Stimulated activated CD4-positive, alpha-beta T cell treated with anti-CD3 and anti-CD28 coated beads, Interleukin-4, amount 100 ng/mL, for 48 hours (primary cell): ENCODE results near the gene RTN4.

Experiments used
- DNase-seq, 2 donors: peaks; one replicate each; pipeline ENCODE4 v3.0.0-alpha.2; 2020; ENCODE audit warnings: low read depth in 2 of 2

The RTN4 gene

DNA sequence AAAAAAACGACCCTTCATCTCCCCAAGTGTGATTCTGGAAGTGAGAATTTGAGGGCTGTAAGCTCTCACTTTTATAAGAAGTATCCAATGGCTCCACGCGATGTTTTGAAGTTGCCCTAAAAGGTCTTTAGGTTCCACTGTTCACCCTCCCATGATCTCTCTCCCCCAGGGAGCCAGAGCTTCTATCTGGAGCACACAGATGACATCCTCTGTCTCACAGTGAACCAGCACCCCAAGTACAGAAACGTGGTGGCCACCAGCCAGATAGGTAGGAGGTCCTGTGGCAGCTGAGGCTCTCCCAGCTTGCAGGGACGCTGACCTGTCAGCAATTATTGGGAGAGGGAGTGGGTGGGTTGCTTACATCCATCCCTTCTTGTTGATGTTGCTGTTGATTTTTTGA, 97.8 kb downstream of the RTN4 start:
- no peak for DNase-seq

GRCh38 chr2:54950811-54951210, 99.4 kb downstream of the RTN4 start:
- no peak for DNase-seq

DNA sequence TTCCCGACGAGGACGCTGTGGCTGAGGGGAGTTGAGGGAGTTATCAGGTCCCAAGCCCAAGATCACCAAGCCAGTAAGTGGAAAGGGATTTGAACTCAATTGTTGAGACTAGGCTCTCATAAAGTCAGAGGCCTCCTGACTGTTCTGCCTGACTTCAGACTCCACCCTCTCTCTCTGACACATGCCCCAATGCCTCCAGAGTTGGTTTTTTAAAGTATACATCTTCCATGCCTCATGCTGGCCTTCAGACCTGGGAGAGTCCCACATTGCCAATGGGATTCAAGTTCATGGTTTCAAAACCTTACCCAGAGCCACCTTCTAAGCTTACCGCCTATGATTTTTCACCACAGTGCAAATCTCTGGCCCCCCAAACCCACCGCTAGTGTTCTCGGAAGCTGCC, 100.8 kb downstream of the RTN4 start:
- no peak for DNase-seq

DNA sequence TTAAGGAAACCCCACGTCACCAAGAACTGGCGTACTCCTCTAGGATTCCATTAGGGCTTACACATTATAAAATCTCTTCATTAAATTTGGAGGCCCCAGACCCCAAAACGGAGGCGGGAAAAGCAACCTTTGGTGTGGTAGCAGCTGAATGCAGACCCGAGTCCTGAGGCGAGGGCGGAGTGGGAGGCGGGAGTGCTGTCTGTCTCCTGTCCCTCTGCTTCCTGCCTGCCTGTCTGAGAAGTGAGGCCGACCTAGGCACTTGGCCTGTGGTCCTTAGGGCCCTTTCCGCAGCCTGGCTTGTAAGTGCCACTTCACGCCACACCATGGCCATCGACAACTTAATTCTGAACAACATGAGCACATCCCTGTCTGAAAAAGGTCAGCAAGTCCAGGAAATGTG, 102.1 kb downstream of the RTN4 start:
- no peak for DNase-seq

DNA sequence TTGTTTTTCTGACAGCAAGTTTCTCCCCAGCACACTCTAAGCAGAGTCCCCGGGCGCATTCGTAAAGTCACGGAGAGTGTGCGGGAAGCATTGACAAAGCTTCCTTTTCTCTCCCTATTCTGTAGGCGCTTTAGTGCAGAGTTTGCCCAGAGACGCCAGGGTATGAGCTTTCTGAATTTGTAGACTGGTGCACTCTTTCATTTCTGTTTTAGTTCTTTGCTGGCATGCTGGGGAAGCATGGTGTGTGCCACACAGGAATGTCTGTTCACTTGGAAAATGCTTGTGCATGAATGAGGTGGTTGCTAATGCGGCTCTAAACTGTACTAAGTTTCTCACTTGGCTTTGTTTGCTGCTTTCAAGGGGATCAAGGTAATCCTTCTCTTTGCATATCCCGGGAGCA, 102.6 kb downstream of the RTN4 start:
- DNase-seq, result no peak

DNA sequence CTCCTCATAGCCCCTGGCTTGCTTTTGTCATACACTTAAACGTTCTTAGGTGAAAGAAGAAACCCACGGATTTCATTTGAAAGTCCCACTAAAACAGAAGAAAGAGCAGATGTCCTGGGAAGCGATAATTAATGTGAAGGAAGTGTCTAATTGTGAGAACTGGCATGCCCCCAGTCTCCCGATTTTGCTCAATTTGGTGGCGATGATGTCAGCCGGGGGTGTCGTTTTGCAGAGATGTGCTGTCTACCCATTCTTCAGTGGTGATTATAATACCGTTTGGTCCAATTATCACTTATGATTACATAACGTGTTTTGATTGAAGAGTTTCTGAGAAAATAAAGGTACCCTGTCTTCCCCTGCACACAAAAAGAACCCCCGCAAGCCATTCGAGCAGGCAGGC, 103.1 kb downstream of the RTN4 start:
- DNase-seq, result no peak

GRCh38 chr2:54946220-54946805, 103.9 kb downstream of the RTN4 start:
- DNase-seq, result no peak

DNA sequence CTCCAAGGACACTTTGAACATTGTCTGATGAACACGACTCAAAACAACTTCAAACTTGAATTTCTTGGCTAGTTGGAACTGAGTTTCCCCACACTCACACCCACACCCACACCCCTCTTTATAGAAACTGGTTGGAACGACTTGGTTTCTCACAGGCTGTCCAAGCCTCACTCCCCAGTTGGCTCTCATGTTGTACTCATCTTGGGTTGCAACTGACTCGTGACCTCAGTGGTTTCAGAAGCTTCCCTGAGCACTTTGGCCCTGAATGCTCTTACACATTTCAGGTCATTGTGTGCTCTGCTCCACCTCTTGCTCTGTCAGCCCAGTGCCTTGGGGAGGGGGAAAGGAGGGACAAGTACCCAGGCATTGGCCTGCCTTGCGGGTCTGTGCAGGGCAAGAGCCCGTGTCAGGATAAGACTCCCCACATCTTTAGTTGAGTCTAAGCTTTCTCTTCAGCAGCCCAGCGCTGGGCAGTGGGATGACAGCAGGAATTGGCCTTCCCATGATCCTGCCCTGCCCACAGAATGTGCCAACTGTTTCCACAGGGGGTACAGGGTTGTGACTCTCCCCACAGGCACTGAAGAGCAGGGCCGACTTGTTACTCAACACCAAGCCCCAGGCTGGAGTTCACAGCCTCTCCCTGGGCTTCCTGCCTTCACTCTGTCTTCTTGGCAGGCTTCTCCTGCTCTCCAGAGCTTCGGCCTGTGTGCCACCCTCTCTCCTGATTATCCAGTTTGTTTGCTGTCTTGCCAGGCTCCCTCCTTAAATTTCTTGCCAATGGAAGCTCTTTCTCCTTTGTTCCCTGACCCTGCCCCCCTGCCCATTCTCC, 104.6 kb downstream of the RTN4 start:
- DNase-seq, result peak in 1 of 2 donors; percentile 9

- no peak for DNase-seq
These were observed 105.4 kb downstream of the RTN4 start for GRCh38 chr2:54944724-54945326.

DNA sequence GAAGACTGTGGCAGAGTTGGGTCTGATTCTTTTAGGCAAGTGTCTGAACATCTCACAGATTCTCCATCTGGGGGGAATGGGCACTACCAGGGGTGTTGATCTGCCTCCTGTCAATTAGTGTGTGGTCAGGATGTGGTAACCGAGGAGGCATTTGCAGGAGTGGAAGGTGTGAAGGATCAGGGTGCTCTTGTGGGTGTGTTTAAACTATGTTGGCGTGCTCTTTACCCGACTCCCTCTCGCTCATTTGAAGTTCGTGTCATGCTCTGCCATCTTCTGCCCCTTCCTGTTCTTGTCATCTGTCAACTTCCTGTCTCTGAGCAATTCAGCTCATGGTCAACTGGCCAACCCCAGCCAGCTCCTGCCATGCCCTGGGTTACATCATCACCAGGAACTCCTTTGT, 107.9 kb downstream of the RTN4 start:
- no peak for DNase-seq

DNA sequence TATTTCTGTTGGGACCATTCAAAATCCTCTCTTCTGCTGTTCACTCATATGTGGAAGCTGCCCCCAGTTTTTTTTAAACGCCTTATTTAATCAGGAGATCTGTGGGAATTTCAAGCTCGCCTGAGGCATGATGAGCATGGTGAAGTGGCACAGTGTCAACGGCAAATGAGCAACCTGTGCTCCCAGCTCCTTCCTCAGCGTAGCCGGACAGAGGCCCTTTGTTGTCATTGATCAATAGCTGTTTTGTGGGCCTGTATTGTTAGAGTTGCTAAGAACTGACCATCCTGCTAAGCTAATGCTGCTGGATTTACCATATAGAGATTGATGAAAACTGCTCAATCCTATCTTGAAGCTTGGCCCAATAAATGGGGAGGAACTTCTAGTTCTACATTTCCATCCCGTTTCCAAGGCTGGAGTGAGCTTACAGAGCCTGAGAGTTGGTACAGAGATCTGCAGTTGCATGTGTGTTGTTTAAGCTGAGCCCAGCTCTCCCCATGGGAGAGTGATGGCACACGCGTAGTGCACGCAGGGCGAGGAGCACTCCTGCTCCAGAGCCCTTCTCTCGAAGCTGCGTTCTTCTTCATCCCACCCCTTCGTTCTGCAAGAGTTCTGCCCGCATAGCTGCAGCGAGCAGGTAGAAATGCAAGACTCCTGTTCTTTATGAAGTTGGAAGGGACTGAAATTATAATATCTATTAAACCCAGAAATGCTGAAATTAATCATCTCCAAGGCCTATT, 108.8 kb downstream of the RTN4 start:
- no peak for DNase-seq

DNA sequence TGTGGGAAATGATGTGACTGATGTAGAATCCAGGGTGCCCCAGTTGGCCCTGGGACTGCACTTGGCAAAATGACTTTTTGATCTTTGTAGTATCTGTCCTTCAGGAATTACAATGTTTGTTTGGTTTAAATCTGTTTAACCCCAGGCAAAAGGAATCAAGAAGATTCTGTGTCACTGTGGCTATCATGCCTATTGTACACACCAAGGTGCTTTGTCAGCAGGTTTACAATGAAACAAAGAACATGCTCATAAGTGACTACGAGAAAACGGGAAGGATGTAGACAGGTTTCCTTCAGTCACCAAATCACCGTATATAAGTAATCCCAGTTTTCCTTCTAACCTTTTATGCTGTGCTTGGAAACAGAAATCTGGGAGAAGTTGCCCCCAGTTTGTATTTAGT, 109.5 kb downstream of the RTN4 start:
- DNase-seq, result no peak

DNA sequence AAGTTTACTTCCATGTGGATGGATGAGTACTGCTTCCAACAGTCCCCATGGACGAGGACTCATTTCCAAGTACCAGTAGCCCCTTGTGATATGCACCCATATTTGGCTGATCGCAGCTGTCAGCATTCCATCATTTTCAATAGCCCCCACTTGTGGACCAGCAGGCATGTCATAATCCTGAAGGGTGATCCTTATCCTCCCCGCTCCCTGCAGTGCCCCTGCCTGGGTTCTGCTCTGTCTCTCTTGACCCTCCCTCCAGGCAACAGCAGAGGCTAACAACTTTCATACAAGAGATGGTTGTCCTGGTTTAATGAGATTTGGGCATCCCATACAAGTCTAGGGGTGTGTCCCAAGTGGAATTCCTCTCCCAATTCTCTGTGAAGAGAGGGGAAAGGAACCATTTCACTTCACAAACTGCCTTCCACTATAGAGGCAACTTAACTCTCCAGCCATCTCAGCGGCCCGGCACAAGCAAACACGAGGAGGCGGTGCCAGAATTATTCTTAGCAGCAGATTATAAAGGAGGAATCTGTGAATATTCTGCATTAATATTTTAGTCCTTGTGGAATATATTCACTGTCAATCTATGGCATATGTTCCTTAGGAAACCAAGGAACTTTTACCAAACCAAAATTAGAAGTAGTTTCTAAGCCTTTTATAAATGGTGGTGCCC, 110.7 kb downstream of the RTN4 start:
- DNase-seq, result no peak

DNA sequence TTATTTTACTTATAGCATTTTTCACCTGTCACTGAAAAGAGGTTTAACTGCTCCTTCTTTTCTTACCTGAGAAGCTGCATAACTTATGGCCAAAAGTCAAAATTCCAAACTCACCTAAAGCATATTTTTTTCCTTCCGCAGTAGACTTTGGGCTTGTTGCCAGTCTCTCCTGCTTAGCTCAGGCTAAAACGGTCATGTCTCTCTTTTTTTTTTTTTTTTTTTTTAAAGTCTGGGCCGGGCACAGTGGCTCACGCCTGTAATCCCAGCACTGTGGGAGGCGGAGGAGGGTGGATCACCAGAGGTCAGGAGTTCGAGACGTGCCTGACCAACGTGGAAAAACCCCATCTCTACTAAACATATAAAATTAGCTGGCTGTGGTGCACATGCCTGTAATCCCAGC, 113.5 kb downstream of the RTN4 start:
- DNase-seq, result no peak

DNA sequence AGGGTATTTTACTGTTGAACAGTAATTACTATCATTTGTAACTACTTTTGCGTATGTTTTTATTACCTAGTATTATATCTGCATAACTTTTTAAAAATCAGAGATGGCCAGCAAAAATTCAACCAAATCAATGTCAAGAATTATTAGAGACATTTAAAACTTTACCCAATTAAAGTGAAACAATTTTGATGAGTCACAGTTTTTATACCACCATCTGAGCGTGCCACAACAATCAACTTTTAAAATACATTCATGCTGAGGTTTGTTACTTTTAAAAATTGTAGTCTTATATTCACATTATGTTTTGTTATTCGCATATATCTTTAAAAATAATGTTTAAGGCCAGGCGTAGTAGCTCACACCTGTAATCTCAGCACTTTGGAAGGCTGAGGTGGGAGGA, 114.9 kb downstream of the RTN4 start:
- DNase-seq, result no peak

- no peak for DNase-seq
These were observed 118.8 kb downstream of the RTN4 start for GRCh38 chr2:54931473-54931872.

GRCh38 chr2:54928719-54929118, 121.5 kb downstream of the RTN4 start:
- DNase-seq, result no peak

DNA sequence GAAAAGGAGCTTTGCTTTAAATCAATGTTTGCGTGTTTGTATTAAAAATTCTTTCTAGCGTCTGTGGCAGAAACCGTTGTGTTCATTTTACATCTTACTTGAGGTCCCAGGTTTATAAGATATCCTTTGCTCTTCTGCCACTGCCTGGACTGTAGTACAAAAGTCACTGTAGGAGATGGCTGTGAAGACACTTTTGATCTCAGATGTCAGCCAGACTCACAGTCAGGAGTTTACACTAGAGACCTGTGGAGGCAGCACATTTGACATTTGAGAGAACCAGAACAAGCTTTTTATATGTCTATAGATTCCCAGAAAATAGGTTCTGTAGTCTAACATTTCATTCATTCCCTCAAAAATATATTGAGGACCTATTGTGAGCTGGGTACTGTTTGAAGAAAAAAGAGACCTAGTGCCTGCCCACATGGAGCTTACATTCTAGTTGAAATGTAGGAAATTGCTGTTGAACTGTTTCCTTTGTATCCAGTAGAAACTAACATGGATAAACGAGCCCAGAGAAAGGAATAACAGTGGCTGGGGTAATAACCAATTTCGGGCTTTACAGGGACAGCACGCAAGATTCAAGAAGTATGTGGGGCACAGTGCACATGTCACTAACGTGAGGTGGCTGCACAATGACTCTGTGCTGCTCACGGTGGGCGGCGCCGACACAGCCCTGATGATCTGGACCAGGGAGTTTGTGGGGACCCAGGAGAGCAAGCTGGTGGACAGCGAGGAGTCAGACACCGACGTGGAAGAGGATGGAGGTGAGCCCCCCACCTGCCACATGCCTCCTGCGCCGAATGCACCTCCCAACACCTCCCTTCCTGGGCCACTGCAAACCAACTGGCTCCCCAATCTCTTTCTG, 122.3 kb downstream of the RTN4 start:
- DNase-seq, result no peak

GRCh38 chr2:54927085-54927750, 123.0 kb downstream of the RTN4 start:
- no peak for DNase-seq

- no peak for DNase-seq
These were observed 125.2 kb downstream of the RTN4 start for GRCh38 chr2:54925022-54925421.
